ENCODE data around the gene SLC8B1.

GRCh38 chr12:113326775-113327395 is 8.0 kb downstream of the SLC8B1 start:
- TF ChIP-seq CTCF (IDR thresholded peaks at IDR 0.05; ENCODE audit: extremely low read depth in 1 of 2, insufficient read depth in 1 of 2, low read depth in 1 of 2, low read length in 2 of 2) (peak in 1 of 2 donors; percentile 11), POLR2A (IDR thresholded peaks at IDR 0.05; ENCODE audit: low read depth, low read length) (no peak)
